Lower lobe of right lung (tissue), 2 donors: ENCODE measurements around the gene UBASH3B. TPM values are rescaled to one million over a fixed set of nuclear protein-coding genes. Genes with fewer than 3 reads are reported as not detected.
A peak's percentile ranks its signal among the peaks of the same experiment; 100 is the strongest.

Experiments
- ATAC-seq, 2 donors: fragments of 200-7000 bp; cut with Tn5 transposase; one replicate each; pipeline ENCODE4 v1.9.1; 2020 to 2022; ENCODE audit warnings: mild to moderate bottlenecking in 2 of 2, moderate library complexity in 2 of 2
- DNase-seq: peaks from one replicate; pipeline ENCODE4 v3.0.0-alpha.2; 2020
- H3K27ac ChIP-seq: fragments of 200-600 bp; one replicate; pipeline ENCODE4 v1.8.0; 2022
- H3K27me3 ChIP-seq: fragments of 200-600 bp; one replicate; pipeline ENCODE4 v1.8.0; 2022; ENCODE audit warnings: low read depth
- H3K36me3 ChIP-seq: fragments of 200-600 bp; one replicate; pipeline ENCODE4 v1.8.0; 2022; ENCODE audit warnings: mild to moderate bottlenecking
- H3K4me1 ChIP-seq: fragments of 200-600 bp; one replicate; pipeline ENCODE4 v1.8.0; 2022
- H3K4me3 ChIP-seq: fragments of 200-600 bp; one replicate; pipeline ENCODE4 v1.8.0; 2022; ENCODE audit warnings: mild to moderate bottlenecking
- H3K9me3 ChIP-seq: fragments of 200-600 bp; one replicate; pipeline ENCODE4 v1.8.0; 2022
- intact Hi-C: fragments of 100-400 bp; cut with DNase I; formaldehyde crosslinking; loops from one replicate; pipeline ENCODE4 v1.11.0; 2022
- total RNA-seq: library from RNA; stranded (reverse); fragmentation: NEBNext Ultra II Directional; extraction: Animal tissue kit (Norgen Biotek cat#: 25700); gene quantifications from one replicate; pipeline ENCODE4 v1.2.1, GENCODE V29; 2021
- TF ChIP-seq, protein P1 (sequence below): fragments of 200-600 bp; IDR thresholded peaks from one replicate; pipeline ENCODE4 v1.8.0; 2022; ENCODE audit warnings: antibody characterized with exemption, mild to moderate bottlenecking
- donor health status: DM: no; HTN: yes; CAD: no; lungs with severe emphysema.

The UBASH3B gene
- total RNA-seq, 1 donor from 2014 or later: 64.7 TPM

DNA sequence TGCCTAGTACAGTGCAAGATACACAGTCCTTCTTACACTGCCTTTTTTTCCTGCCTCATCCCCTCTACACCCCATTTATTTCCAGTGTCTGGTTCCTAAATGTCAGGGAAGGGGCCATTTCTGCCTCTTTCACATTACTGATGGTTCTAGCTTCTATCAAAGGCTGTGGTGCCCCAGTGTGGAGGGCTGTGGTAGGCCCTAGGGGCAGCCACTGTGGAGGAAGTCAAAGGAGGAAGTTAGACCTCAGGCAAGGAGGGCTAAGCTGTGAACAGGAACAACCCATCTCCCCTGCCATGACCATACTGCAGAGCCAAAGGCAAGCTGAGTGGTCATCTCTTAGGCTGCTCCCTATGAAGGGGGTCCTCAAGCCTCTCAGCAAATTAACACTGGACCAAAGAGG, 100.9 kb downstream of the UBASH3B start:
- Histone ChIP-seq H3K4me3 (no peak overlapping the region), H3K27me3 (no peaks in the 10 kb centered on the region), H3K27ac (peak overlapping the region; percentile 18), H3K36me3 (no peaks in the 10 kb centered on the region), H3K9me3 (no peaks in the 10 kb centered on the region), H3K4me1 (peaks cover 45% of the 10 kb centered on the region)
- peak; percentile 90 for ATAC-seq
- peak; percentile 78 for DNase-seq
- TF ChIP-seq, protein P1, sequence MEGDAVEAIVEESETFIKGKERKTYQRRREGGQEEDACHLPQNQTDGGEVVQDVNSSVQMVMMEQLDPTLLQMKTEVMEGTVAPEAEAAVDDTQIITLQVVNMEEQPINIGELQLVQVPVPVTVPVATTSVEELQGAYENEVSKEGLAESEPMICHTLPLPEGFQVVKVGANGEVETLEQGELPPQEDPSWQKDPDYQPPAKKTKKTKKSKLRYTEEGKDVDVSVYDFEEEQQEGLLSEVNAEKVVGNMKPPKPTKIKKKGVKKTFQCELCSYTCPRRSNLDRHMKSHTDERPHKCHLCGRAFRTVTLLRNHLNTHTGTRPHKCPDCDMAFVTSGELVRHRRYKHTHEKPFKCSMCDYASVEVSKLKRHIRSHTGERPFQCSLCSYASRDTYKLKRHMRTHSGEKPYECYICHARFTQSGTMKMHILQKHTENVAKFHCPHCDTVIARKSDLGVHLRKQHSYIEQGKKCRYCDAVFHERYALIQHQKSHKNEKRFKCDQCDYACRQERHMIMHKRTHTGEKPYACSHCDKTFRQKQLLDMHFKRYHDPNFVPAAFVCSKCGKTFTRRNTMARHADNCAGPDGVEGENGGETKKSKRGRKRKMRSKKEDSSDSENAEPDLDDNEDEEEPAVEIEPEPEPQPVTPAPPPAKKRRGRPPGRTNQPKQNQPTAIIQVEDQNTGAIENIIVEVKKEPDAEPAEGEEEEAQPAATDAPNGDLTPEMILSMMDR: peak; percentile 43
- intact Hi-C loops: no loop called here

DNA sequence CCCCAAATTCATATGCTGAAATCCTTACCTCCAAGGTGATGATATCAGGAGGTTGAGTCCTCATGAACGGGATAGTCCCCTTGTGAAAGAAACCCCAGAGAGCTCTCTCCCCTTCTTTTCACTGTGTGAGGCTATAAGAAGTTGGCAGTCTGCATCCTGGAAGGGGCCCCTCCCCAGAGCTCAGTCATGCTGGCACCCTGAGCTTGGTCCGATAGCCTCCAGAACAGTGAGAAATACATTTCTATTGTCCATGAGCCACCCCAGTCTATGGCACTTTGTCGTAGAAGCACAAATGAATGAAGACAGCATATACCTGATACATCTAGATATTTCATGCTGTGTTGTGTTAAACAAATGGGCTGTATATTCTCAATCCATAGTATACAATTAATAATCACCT, 101.7 kb downstream of the UBASH3B start:
- no peak overlapping the region for H3K27ac ChIP-seq
- H3K36me3 ChIP-seq: no peaks in the 10 kb centered on the region
- ATAC-seq (no peak), DNase-seq (no peak)
- no peaks in the 10 kb centered on the region for H3K27me3 ChIP-seq
- no peaks in the 10 kb centered on the region for H3K9me3 ChIP-seq
- intact Hi-C loops: no loop called here
- H3K4me3 ChIP-seq: no peak overlapping the region
- TF ChIP-seq, protein P1: no peak
- H3K4me1 ChIP-seq: peaks cover 45% of the 10 kb centered on the region

DNA sequence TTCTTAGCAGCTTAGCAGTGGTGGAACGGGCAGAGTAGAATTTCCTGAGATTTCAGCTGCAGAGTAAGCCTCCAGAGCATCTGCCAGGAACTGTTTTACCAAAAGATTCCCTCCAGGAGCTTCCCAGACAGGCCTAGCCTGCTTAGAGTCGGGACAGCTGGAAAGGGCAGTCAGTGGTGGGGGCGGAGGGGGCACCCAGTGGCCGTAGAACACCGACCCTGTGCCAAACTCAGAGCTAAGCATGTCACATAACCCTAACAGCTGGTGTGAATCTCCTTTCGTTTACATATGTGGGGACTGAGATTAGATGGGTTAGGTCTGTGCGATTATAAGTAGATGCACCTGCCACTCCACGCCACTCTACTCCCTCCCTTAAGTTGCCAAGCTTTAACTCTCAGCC, 102.8 kb downstream of the UBASH3B start:
- no peaks in the 10 kb centered on the region for H3K36me3 ChIP-seq
- peak; percentile 23 to 24 for ATAC-seq
- DNase-seq: no peak
- no peak overlapping the region for H3K27ac ChIP-seq
- no peak overlapping the region for H3K4me3 ChIP-seq
- no peaks in the 10 kb centered on the region for H3K9me3 ChIP-seq
- H3K4me1 ChIP-seq: peaks cover 45% of the 10 kb centered on the region
- TF ChIP-seq, protein P1: no peak
- H3K27me3 ChIP-seq: no peaks in the 10 kb centered on the region
- intact Hi-C loops: no loop called here

DNA sequence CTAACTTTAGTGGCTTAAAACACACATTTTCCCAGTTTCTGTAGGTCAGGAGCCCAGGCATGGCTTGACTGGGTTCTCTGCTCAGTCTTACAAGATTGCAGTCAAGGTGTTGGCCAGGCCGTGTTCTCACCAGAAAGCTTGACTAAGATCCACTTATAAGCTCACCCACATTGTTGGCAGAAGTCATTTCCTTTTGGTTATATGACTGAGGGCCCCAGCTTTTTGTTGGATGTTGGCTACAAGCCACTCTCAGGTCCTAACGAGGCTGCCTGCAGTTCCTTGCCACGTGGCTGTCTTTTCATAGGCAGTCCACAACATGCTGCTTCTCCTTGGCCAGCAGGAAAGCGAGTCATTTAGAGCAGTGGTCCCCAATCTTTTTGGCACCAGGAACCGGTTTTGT, 103.5 kb downstream of the UBASH3B start:
- DNase-seq (no peak), ATAC-seq (no peak)
- TF ChIP-seq, protein P1: no peak
- Histone ChIP-seq H3K4me3 (no peak overlapping the region), H3K27ac (no peak overlapping the region), H3K36me3 (no peaks in the 10 kb centered on the region), H3K9me3 (no peaks in the 10 kb centered on the region), H3K4me1 (peaks cover 45% of the 10 kb centered on the region), H3K27me3 (no peaks in the 10 kb centered on the region)
- intact Hi-C loops: no loop called here

DNA sequence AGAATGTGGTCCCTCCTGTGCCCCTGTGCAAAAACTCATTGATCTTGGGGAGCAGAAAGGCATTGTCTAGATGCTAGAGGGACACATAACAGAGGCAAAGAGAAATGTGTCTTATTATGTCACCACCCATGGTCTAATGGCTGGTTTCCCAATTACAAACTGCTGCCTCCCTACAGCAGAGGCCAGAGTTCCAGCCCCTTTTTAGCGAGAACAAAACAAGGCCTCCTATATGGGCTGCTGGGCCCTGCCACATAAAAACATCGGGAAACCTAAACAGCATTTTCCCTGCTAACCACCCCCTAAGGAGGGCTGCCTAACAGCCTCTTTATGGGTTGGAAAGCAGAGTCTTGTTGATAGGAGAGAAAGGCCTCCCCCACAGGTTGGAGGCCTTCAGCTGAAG, 107.6 kb downstream of the UBASH3B start:
- Histone ChIP-seq H3K27ac (no peak overlapping the region), H3K27me3 (no peaks in the 10 kb centered on the region), H3K4me3 (no peak overlapping the region), H3K36me3 (no peaks in the 10 kb centered on the region), H3K9me3 (no peaks in the 10 kb centered on the region), H3K4me1 (peaks cover 10% of the 10 kb centered on the region)
- ATAC-seq (no peak), DNase-seq (no peak)
- TF ChIP-seq, protein P1: no peak
- intact Hi-C loops: no loop called here
